Inflammatory macrophage treated with lipopolysaccharide for 4 hours (primary cell): Measurements from ENCODE around the gene DHX32.
"Not testable (repeated sequence)": the region's sequence is repeated elsewhere in the genome, so short reads cannot be mapped to it uniquely, and the experiment has no call there.

Source experiments
- DNase-seq: peaks from one replicate; pipeline ENCODE4 v3.0.0-alpha.2; 2020

DHX32 gene

GRCh38 chr10:125895130-125896087 is 14.3 kb upstream of the DHX32 start:
- peak; percentile 62 for DNase-seq

- DNase-seq = not testable (repeated sequence)
Observed at GRCh38 chr10:125894176-125894575, 13.1 kb upstream of the DHX32 start.

- DNase-seq = not testable (repeated sequence)
Observed at GRCh38 chr10:125892402-125892801, 11.3 kb upstream of the DHX32 start.

GRCh38 chr10:125889441-125889840 is 8.3 kb upstream of the DHX32 start:
- not testable (repeated sequence) for DNase-seq

GRCh38 chr10:125886914-125887512 is 5.9 kb upstream of the DHX32 start:
- no peak for DNase-seq

GRCh38 chr10:125883211-125883610 is 2.1 kb upstream of the DHX32 start:
- no peak for DNase-seq

- DNase-seq = no peak
Observed at GRCh38 chr10:125882596-125882995, 1.5 kb upstream of the DHX32 start.

GRCh38 chr10:125880719-125881118 is 373 bp downstream of the DHX32 start:
- DNase-seq = no peak

- no peak for DNase-seq
Observed at GRCh38 chr10:125878957-125879835, 1.9 kb downstream of the DHX32 start.

- DNase-seq = no peak
Observed at GRCh38 chr10:125871338-125871737, 9.8 kb downstream of the DHX32 start.

- peak; percentile 40 for DNase-seq
Observed at GRCh38 chr10:125868372-125868975, 12.6 kb downstream of the DHX32 start.

GRCh38 chr10:125866421-125867029 is 14.6 kb downstream of the DHX32 start:
- no peak for DNase-seq

GRCh38 chr10:125865120-125865519 is 16.0 kb downstream of the DHX32 start:
- DNase-seq = no peak

GRCh38 chr10:125859128-125859817 is 21.8 kb downstream of the DHX32 start:
- DNase-seq = peak; percentile 3

- no peak for DNase-seq
Observed at GRCh38 chr10:125857185-125857760, 23.8 kb downstream of the DHX32 start.

GRCh38 chr10:125852487-125852886 is 28.6 kb downstream of the DHX32 start:
- no peak for DNase-seq

GRCh38 chr10:125850766-125851731 is 30.0 kb downstream of the DHX32 start:
- DNase-seq = no peak

GRCh38 chr10:125849448-125849847 is 31.6 kb downstream of the DHX32 start:
- DNase-seq = no peak

- DNase-seq = no peak
Observed at GRCh38 chr10:125848857-125849256, 32.2 kb downstream of the DHX32 start.

GRCh38 chr10:125848371-125848770 is 32.7 kb downstream of the DHX32 start:
- DNase-seq = no peak
